ENCODE measurements around the gene IFNAR1.

The IFNAR1 gene

DNA sequence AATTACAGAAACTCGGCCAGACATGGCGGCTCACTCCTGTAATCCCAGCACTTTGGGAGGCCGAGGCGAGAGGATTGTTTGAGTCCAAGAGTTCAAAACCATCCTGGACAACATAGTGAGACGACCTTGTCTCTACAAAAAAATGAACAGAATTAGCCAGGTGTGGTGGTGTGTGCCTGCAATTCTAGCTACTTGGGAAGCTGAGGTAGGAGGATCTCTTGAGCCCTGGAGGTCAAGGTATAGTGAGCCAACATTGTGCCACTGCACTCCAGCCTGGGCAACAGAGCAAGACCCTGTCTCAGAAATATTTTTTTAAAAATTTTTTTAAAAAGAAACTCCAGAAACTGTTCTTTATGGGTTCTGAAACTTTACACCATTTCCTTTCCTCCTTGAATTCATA, 40.1 kb downstream of the IFNAR1 start:
- no peak overlapping the region for H2AFZ ChIP-seq
- H3K27me3 ChIP-seq (ENCODE audit: control insufficient read depth, insufficient read depth, low read length), result no peaks in the 10 kb centered on the region
- peaks cover 4% of the 10 kb centered on the region for H3K4me1 ChIP-seq
- no peaks in the 10 kb centered on the region for H3K79me2 ChIP-seq
- H3K4me3 ChIP-seq (ENCODE audit: low read depth, low read length), result no peak overlapping the region
- no peaks in the 10 kb centered on the region for H3K9me3 ChIP-seq (ENCODE audit: control insufficient read depth, low read length)
- H3K27ac ChIP-seq, result no peak overlapping the region
- no peak overlapping the region for H3K9ac ChIP-seq
- no peak for TF ChIP-seq CTCF (IDR thresholded peaks at IDR 0.05)
- no peaks in the 10 kb centered on the region for H3K36me3 ChIP-seq (ENCODE audit: control insufficient read depth, insufficient read depth, low read length)
- no peak overlapping the region for H3K4me2 ChIP-seq (ENCODE audit: low read length)

DNA sequence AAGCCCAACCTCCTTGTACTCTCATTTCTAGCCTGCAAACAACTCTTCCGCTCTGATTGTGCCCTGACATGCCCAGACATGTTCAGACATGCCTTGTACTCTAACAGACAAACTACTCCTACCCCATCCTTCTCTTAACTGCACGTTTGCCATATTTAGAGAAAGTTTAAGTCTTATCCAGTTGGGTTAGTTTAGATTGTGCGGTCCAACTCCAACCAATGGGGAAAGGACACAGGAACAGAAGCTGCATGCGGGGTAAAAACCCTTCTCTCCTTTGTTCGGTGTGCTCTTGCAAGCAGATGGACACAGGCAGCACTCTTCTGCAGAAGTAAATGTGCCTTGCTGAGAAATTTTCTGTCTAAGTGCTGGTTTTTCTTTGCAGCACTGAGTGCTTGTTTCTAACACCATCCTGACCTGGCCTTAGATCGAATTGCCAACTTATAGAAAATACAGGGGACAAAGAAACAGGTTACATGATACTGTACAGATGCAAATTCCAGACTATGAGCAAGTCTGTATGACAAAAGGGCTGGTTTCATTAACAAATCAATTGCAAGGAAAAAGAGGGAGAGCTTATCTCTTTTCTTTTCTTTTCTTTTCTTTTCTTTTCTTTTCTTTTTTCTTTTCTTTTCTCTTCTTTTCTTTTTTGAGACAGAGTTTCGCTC, 42.7 kb downstream of the IFNAR1 start:
- no peaks in the 10 kb centered on the region for H3K79me2 ChIP-seq
- H3K36me3 ChIP-seq (ENCODE audit: control insufficient read depth, insufficient read depth, low read length), result no peaks in the 10 kb centered on the region
- H3K9me3 ChIP-seq (ENCODE audit: control insufficient read depth, low read length), result no peaks in the 10 kb centered on the region
- no peaks in the 10 kb centered on the region for H3K4me1 ChIP-seq
- no peak for TF ChIP-seq CTCF (IDR thresholded peaks at IDR 0.05)
- no peaks in the 10 kb centered on the region for H3K27me3 ChIP-seq (ENCODE audit: control insufficient read depth, insufficient read depth, low read length)
- H2AFZ ChIP-seq, result no peak overlapping the region
- no peak overlapping the region for H3K27ac ChIP-seq
- no peak overlapping the region for H3K4me2 ChIP-seq (ENCODE audit: low read length)
- no peak overlapping the region for H3K4me3 ChIP-seq (ENCODE audit: low read depth, low read length)
- no peak overlapping the region for H3K9ac ChIP-seq

DNA sequence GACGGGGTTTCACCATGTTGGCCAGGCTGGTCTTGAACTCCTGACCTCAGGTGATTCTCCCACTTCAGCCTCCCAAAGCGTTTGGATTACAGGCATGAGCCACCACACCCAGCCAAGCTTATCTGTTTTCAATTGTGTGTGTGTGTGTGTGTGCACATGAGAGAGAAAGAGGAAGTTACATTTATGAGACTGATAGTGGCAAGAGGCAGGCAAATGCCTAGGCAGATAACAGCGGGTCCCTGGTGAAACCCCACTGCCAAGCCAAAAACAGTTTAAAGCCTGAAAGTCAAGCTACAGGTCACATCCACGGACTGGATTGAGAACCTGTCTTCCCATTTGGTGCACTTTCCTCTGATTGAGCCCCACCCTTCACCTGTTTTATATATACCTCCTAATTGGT, 43.4 kb downstream of the IFNAR1 start:
- H2AFZ ChIP-seq, result no peak overlapping the region
- no peak overlapping the region for H3K4me2 ChIP-seq (ENCODE audit: low read length)
- H3K4me1 ChIP-seq, result no peaks in the 10 kb centered on the region
- H3K4me3 ChIP-seq (ENCODE audit: low read depth, low read length), result no peak overlapping the region
- no peak for TF ChIP-seq CTCF (IDR thresholded peaks at IDR 0.05)
- no peak overlapping the region for H3K9ac ChIP-seq
- no peak overlapping the region for H3K27ac ChIP-seq
- H3K79me2 ChIP-seq, result no peaks in the 10 kb centered on the region
- no peaks in the 10 kb centered on the region for H3K9me3 ChIP-seq (ENCODE audit: control insufficient read depth, low read length)
- no peaks in the 10 kb centered on the region for H3K36me3 ChIP-seq (ENCODE audit: control insufficient read depth, insufficient read depth, low read length)
- no peaks in the 10 kb centered on the region for H3K27me3 ChIP-seq (ENCODE audit: control insufficient read depth, insufficient read depth, low read length)

- Histone ChIP-seq H3K9me3 (ENCODE audit: control insufficient read depth, low read length) (no peaks in the 10 kb centered on the region), H3K4me3 (ENCODE audit: low read depth, low read length) (no peak overlapping the region), H2AFZ (no peak overlapping the region), H3K9ac (no peak overlapping the region), H3K4me2 (ENCODE audit: low read length) (no peak overlapping the region), H3K27ac (no peak overlapping the region), H3K4me1 (no peaks in the 10 kb centered on the region), H3K36me3 (ENCODE audit: control insufficient read depth, insufficient read depth, low read length) (no peaks in the 10 kb centered on the region), H3K79me2 (no peaks in the 10 kb centered on the region), H3K27me3 (ENCODE audit: control insufficient read depth, insufficient read depth, low read length) (no peaks in the 10 kb centered on the region)
- TF ChIP-seq CTCF (IDR thresholded peaks at IDR 0.05), result no peak
Measured at GRCh38 chr21:33368576-33368975, 43.8 kb downstream of the IFNAR1 start.

DNA sequence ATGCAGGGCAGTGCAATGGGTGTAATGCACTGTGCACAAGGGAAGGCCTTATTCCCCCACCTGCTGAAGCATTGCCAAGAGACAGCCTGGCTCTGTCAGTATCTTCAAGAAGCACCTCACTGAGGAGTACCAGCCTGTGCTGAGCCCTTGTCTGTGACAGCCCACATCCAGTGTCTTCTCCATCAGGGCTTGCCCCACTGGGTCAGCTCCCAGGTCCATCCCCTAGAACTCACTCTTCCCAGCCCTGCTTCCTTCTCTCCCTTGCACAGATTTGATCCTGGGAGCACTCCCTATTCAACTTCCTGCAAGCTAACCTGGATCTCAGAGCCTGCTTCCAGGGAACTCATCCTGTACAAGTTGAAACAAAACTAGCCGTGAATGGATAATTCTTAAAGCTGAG, 44.8 kb downstream of the IFNAR1 start:
- no peak for TF ChIP-seq CTCF (IDR thresholded peaks at IDR 0.05)
- no peak overlapping the region for H3K4me3 ChIP-seq (ENCODE audit: low read depth, low read length)
- no peak overlapping the region for H3K27ac ChIP-seq

More for the DNA sequence above, 44.8 kb downstream of the IFNAR1 start:
- H3K9me3 ChIP-seq (ENCODE audit: control insufficient read depth, low read length), result no peaks in the 10 kb centered on the region
- H3K79me2 ChIP-seq, result no peaks in the 10 kb centered on the region
- no peaks in the 10 kb centered on the region for H3K4me1 ChIP-seq
- H3K4me2 ChIP-seq (ENCODE audit: low read length), result no peak overlapping the region
- H2AFZ ChIP-seq, result no peak overlapping the region
- no peaks in the 10 kb centered on the region for H3K27me3 ChIP-seq (ENCODE audit: control insufficient read depth, insufficient read depth, low read length)
- no peak overlapping the region for H3K9ac ChIP-seq
- H3K36me3 ChIP-seq (ENCODE audit: control insufficient read depth, insufficient read depth, low read length), result no peaks in the 10 kb centered on the region

All from parathyroid adenoma (tissue), 2 donors.